Right forelimb (tissue), 1 donor: ENCODE data around the gene ACSM3.
"Not testable (repeated sequence)": the region's sequence is repeated elsewhere in the genome, so short reads cannot be mapped to it uniquely, and the experiment has no call there.

Experiments used
- DNase-seq: peaks from one replicate; pipeline ENCODE4 v3.0.0-alpha.2; 2018

Gene ACSM3, protein sequence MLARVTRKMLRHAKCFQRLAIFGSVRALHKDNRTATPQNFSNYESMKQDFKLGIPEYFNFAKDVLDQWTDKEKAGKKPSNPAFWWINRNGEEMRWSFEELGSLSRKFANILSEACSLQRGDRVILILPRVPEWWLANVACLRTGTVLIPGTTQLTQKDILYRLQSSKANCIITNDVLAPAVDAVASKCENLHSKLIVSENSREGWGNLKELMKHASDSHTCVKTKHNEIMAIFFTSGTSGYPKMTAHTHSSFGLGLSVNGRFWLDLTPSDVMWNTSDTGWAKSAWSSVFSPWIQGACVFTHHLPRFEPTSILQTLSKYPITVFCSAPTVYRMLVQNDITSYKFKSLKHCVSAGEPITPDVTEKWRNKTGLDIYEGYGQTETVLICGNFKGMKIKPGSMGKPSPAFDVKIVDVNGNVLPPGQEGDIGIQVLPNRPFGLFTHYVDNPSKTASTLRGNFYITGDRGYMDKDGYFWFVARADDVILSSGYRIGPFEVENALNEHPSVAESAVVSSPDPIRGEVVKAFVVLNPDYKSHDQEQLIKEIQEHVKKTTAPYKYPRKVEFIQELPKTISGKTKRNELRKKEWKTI

DNA sequence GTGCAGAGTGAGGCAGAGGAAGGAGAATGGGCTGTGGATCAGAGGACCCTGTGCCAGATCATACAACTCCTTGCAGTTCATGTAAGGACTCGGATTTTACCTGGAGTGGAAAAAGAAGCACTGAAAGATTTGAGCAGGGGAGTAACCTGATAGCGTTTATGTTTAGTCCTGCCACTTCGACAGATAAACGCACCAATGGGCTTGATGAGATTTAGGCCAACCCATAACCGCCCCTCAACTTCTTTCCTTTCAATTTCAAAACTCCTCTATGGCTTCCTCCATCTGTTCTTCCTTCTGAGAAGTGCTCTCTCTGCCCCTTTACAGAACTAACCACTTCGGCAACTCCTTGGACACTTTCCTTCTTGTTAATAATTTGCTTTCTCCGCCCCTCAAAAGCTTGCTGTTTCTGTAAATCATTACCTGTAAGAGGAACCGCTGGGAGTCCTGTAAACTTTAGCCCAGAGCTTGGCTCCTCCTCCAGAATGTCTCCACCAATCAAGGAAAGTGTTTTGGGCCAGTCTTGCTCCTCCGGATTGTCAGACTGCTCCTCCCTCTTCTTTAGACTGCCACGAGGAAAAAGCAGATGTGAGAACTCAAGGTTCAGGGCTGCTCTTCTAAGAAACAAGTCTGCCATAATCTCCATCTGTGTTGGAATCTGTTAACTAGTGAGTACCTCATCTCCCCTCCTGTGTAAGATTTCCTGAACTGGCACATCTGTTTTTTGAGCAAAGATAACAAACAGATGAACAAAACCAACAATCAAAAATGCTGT is at the start of gene ACSM3:
TSS of gene ACSM3 (plus strand) at position 554 of the 772 bp plus-strand sequence. CDS start 6,021 bp downstream, outside the sequence.
- peak; percentile 67 for DNase-seq

DNA sequence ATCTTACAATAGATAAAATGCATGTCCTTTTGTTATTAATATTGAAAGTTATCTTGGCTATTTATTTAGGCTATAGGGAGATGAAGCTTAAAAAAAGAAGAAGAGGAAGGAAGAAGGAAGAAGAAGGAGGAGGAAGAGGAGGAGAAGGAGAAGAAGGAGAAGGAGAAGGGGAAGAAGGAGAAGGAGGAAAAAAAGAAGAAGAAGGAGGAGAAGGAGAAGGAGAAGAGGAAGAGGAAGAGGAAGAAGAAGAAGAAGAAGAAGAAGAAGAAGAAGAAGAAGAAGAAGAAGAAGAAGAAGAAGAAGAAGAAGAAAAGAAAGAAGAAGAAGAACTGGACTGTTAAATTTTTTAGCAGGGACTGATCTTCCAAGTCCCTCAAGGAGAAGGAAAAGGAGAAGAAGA is 46.1 kb upstream of the ACSM3 start:
- DNase-seq: not testable (repeated sequence)

DNA sequence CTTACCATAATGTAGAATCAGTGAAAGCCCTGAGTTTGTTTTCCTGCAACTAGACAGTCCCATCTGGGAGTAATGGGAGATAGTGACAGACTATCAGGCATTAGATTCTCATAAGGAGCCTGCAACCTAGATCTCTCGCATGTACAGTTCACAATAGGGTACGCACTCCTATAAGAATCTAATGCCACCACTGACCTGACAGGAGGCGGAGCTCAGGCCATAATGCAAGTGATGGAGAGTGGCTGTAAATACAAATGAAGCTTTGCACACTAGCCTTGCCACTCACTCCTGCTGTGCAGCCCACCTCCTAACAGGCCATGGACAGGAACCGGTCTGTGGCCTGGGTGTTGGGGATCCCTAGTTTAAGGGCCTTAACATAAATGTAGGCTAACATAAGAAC is 43.6 kb upstream of the ACSM3 start:
- DNase-seq: no peak

DNA sequence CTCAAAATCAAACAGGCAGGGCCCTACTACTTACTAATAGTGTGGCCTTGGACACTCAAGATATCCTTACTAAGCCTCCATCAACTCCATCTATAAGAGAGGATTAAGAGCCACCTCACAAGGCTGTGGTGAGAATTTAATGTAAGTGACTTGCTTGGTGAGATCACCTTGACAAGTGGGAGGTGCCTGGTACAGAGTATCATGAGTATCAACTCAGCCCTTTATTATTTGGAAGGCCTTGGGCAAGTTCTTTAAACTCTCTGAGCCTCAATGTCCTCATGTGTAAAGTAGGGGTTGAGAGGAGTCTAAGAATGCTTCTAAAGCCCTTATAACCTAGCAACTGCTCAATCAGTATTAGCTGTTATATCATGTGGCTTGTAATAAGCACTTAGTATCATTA is 37.2 kb upstream of the ACSM3 start:
- no peak for DNase-seq

DNA sequence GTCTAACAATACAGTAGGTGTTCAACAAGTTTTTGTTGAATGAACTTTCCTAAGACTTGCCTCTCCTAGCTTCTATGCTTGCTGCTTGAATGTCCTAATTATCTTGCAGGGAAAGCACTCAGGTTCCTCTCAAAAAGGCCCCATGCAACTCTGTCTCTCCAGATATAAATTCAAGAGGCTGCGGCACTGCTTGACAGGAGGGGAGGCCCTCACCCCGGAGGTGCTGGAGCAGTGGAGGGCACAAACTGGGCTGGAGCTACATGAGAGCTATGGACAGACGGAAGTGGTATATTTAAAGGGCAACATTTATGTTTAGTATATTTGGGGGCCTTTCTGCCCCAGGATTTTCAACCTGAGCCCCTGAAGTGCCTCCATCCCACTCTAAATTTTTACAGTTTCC is 36.6 kb upstream of the ACSM3 start:
- DNase-seq: no peak

DNA sequence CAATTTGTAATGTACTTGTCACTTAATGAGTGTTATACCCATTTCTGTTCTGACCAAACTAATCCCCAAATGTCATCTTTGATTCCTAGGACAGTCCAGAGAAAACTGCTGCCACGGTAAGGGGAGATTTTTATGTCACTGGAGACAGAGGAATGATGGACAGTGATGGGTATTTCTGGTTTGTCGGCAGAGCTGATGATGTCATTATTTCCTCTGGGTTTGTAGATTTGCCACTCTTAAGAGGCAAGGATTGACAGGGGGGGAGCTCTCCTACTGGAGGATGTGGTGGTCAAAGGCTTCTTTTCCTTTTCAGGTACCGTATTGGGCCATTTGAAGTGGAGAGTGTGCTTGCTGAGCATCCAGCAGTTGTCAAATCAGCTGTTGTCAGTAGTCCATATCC is 34.7 kb upstream of the ACSM3 start:
- DNase-seq: no peak

DNA sequence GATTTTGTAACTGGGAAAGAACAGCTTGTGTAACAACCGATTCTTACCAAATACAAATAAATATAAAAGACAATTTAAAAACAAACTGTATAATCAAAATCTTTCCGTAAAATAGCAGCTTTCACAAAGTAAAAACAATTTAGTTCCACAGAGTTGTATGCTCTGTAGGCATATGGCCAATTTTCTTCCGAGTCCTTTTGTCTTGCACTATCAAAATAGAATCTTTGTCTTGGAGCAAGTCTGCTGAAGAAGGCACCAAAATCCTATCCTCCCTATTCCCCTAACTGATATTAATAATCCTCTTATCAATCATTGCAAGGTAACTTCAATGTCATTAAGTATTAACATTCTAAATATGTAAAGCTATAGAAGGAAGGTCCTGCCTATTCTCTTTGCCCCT is 29.8 kb upstream of the ACSM3 start:
- DNase-seq: no peak

DNA sequence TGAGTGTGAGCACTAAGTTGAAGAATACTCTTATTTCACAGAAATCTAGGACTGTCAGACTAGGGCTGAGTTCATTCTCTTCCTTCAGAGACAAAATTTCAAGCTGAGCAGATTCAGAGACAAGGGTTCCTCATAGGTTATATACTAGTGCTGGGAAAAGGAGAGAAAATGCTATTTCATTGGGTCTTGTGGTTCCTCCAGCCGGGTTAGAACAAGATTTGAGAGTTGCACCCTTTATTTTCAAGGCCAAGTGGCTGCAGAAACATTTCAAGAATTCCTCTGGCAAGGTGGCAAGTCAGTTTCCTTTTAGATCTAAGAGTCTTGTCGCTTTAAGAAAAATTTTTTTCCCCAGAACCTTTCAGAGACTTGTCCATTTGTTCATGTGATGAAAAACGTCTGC is 29.0 kb upstream of the ACSM3 start:
- DNase-seq: no peak

DNA sequence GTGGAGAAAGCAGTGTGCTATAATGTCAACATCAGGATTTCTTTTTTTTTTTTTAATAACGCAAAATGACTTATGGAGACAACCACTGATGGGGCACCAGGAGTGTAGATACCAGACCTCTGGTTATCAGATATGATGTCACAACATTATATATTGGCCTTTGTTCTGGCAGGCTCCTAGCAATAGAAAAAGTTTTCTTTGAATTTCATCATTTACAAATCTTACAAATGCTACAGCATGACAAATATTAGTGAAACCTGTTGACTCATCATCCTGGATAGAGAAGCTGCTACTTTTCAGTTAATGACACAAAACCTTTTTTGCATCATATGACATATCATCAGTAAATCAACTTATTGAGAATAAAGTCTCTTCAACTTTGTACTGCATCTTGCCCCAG is 28.3 kb upstream of the ACSM3 start:
- no peak for DNase-seq

DNA sequence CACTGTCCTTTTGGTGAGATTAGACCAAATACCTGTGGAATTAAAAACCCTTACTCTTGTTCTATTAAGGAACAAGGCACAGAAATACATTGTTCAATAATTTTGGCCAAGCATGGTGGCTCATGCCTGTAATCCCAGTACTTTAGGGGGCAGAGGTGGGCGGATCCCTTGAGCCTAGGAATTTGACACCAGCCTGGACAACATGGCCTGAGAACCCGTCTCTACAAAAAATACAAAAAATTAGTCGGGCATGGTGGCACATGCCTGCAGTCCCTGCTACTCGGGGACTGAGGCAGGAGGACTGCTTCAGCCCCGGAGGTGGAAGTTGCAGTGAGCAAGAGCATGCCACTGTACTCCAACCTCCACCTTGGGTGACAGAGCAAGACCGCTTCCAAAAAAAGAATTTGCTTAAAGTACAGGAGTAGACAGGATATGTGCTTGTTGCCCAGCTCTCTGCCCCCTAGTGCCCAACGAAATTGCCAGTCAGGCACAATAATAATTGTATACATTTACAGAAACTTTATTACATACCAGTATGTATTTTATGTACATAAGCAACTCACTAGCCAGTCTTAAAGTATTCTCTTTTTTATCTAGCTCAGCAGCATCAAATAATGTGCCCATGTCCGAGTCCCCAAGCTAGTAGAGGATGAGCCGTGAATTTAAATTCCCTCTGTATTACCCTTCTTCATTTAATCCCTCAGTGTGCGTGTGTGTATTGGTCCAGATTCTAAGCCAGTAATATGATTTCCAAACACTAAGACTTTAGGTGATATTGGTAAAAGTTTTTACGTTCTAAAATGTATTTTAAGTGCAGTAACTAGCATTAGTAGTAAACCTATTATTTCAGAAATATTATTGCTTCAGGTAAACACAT is 23.6 kb upstream of the ACSM3 start:
- DNase-seq: no peak

DNA sequence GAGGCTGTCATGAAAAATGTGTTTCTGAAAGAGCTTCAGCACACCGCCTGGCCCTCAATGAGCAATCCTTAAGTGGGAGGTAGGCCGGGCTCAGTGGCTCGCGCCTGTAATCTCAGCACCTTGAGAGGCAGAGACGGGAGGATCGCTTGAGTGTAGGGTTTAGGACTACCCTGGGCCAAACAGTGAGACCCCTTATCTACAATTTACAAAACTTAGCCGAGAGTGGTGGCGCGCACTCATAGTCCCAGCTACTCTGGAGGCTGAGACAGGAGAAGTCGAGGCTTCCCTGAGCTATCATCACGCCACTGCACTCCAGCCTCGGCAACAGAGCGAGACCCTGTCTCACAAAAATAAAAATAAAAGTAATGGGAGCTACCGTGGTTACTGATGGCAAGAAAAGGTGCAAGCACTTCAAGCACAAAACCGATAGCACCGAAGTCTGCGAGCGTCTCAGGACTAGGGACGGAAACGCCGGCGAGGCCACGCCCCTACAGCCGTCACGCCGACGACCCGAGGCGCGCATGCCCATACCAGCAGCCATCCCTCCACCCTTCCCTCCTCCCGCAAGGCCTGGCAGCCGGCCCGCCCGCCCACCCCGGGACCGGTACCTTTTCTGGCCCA is 22.8 kb upstream of the ACSM3 start:
- DNase-seq: peak; percentile 93

DNA sequence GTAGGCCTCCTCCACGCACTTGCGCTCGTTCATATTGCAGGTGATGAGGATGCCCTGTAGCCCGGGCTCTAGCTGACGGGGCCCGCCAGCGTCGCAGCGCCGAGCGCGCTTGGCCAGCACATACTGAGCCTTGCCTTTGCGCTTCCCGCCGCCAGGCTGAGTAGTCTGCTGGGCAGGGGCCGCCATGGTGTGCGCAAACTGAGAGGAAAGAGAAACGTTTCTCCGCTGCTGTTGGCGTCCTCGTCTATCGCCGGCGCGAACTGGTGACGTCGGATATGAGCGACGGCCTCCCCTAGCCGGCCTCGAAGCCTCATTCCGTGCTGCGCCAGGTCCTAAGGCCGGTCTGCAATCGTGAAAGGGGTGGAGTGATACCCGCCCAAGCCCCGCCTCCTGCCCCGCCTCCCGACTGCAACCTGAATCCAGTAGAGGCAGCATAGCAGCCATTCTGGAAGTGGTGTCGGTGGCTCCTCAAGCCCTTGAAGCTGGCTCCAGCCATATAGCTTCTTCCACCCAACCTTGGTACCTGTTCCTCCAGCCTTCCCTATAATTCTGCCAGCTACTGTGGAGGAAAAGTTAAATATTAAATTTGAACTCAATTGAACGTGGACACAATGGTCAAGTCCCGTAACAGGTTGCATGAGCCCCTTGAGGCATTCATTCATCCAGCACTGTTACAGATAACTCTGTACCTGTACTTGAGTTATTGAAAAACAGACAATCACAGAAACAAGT is 22.1 kb upstream of the ACSM3 start, which contains the start of gene THUMPD1:
TSS of gene THUMPD1 (minus strand) at position 265 of the 732 bp plus-strand sequence. CDS start at position 186, 79 bp downstream.
- peak; percentile 95 for DNase-seq

DNA sequence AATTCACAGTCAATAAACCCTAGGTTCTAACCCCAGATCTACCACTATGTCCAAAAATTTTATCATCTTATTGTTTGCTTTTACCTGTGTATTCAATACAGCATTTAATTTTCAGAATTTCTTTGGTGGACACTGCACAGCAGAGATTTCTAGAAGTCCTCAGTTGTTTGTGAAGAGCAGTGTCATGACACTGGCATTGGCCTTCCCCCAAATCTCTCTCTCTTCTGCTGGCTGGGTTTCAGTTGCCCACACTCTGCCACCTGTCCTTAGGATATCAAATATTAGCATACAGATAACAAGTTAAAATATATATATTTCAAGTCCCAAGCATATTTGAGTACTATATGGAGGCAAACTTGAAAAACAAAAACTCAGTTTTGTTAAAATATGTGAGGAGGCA is 20.2 kb upstream of the ACSM3 start:
- DNase-seq: no peak

DNA sequence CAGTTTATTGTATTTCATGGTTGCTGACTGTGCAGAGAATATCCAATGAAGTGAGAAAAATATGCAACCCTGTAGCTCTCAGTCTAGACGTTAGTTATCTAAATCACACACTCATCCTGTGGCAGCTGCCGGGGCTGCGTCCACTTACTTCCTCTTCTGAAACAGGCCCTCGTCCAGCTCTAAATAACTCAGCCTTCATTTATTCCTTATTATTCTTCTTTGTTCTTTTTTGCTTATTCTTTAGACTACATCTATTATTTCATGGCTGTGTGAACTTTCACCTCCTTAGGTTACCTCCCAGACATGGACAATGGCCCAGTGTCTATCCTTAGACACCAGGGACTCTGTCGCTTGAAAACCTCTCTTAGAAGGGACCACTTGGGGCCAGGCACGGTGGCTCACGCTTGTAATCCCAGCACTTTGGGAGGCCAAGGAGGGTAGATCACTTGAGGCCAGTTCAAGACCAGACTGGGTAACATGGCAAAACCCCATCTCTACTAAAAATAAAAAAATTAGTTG is 18.8 kb upstream of the ACSM3 start:
- no peak for DNase-seq

DNA sequence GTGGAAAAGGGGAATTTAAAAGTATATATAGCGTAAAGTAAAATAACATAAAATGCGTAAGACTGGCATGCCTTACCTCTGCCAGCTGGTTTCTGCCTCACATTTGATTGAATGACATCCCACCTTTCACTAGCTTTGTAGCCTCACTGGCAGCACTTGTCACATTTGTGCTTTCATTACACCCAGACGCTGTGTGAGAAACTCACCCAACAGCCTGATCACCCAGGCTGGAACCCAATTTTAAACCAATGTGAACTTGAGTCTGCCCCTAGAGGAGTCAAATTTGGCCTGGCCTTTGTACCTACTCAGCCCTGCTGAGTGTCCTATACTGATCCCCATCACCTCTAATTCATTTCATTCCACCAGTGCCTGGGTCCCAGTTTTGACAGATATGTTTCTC is 17.4 kb upstream of the ACSM3 start:
- DNase-seq: no peak

DNA sequence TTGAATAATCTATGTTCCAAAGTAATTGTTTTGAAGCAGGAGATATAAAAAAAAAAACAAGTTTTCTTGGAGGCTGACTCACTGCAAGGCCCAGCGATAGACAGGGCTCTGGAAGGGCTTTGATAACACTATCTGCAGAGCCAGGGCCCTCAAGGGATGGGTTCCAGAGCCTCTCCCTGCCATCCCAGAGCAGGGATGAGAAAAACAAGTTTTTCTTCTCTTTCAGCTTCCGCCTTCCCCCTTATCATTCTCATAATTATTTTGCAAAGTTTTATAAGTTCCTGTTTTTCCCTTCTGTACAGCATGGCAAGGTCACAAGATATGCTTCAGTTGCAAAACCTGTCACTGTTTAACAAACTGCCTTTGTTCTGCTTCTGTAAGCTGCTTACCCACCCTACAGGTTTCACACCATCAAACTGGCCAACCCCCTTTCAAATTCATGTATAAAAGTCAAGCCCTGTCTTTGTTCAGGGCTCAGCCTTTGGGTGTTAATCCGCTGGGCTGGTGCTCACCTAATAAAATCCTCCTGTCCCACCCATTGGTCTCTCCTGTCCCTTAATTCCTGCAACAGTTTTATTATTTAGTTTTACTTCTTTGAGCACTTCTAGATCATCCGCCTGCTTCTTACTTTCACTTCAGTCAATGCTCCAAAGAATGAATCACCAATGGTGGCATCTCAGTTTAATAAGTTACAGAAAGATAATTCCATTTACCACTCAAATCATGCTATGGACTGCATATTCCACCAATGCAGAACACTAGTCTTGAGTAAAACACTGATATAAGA is 16.6 kb upstream of the ACSM3 start:
- DNase-seq: no peak

DNA sequence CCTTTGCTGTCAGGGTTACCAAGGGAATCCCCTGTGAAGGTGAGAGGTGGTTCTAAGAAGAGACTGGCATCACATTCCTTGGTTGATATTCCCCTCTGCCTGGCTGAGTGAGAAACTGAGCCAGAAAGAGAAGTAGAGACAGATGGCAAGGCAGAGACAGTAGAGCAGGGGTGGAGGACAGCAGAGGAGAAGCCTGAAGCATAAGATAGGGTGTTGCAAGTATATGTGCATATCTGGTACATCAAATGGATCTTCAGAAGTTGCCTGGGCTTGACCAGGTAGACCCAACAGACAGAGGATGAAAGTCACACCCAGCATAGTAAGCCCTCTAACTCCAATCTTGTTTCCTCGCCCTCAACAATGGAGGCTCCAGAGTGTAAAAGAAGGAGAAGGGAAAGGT is 14.3 kb upstream of the ACSM3 start:
- no peak for DNase-seq

DNA sequence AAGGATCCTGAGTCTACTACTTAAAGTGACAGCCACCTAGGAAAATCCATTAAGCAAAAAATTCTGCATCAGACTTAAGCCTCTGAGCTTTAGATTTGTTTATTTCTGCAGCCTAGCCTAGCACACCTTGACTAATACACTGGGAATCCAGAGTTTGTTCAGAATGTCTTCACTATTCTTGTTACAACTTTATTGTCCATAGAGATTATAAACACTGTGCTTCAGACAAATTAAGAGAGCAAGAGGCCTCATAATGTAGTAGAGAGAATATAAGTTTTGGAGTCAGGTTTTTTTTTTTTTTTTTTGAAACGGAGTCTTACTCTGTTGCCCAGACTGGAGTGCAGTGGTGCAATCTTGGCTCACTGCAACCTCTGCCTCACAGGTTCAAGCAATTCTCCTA is 13.3 kb upstream of the ACSM3 start:
- DNase-seq: no peak

DNA sequence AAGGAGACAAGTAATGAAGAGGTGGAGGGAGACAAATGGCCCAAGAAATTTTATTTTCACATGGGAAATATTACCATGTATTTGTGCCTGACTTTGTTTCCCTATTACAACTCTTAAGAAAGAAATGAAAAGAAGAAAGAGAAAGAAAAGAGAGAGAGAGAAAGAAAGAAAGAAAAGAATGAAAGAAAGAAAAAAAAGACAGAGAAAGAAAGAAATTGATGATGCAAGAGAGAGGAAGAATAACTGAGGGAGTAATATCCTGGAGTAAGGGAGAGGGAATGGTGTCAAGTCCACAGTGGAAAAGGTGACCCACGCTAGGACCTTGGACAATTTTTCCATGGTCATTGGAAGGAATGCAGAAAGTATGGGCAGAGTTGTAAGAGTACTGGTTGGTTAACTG is 10.1 kb upstream of the ACSM3 start:
- no peak for DNase-seq

DNA sequence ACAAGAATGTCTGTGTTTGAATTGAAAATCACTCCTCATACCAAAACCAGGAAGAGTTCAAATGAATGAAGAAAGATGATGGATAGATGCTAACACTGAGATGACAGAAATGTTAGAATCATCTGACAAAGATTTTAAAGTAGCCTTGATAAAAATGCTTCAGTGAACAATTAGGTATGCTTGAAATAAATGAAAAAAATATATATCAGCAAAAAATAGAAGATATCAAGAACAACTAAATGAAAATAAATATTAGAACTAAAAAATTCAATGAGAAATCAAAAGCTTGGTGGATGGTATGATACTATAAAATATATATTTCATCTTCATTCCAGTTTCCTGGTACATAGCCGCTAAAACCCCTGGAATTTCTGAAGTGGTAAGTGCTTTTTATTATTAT is 8.6 kb upstream of the ACSM3 start:
- no peak for DNase-seq
